ENCODE results near the gene SCARF1.

SCARF1 gene

DNA sequence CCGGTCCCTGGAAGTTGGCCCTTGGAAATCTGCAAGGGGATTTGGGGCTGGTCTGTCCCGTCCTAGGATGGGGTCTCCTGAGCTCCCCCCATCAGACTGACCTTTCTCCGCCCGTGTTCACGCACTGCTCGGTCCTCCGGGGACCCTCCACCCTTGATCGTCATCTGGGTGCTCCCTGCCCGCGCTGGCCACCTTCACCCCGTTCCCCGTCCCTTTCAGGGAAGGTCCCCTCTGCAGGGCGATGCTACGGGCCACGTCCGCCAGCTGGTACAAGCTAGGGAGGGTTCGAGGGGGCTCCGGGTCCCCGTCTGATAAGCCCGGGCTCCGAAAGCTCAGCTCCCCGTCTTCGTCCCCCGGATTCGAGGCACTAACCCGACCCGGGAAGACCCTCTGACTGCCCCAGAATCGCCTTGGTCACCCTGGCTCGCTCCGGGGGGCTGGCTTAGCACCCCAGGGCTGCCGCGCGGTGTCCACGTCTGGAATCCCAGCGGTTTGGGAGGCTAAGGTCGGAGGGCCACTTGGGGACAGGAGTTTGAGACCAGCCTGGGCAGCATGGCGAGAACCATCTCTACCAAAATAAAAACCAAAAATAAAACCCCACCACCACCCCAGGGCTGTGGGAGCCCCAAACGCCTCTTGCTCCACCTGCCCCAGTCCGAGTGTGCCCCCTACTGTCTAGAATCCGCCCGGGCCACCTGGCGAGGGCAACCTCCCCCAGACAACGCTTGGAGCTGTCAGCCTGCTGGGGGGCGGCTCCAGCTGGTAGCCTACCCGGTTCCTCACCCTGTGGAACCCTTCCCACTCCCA is 15.8 kb downstream of the SCARF1 start:
- peak; percentile 54 to 67 for DNase-seq (ENCODE audit: low read depth in 1 of 2, low spot score in 1 of 2)

GRCh38 chr17:1628856-1629503 is 16.6 kb downstream of the SCARF1 start:
- DNase-seq (ENCODE audit: low read depth in 1 of 2, low spot score in 1 of 2), result peak; percentile 75 to 82

- peak; percentile 52 to 62 for DNase-seq (ENCODE audit: low read depth in 1 of 2, low spot score in 1 of 2)
These were observed 17.3 kb downstream of the SCARF1 start, which contains the start of gene SLC43A2 for GRCh38 chr17:1627982-1628855. Gene SLC43A2 (minus strand): TSS chr17:1628834. CDS start chr17:1627874, 960 bp downstream.

DNA sequence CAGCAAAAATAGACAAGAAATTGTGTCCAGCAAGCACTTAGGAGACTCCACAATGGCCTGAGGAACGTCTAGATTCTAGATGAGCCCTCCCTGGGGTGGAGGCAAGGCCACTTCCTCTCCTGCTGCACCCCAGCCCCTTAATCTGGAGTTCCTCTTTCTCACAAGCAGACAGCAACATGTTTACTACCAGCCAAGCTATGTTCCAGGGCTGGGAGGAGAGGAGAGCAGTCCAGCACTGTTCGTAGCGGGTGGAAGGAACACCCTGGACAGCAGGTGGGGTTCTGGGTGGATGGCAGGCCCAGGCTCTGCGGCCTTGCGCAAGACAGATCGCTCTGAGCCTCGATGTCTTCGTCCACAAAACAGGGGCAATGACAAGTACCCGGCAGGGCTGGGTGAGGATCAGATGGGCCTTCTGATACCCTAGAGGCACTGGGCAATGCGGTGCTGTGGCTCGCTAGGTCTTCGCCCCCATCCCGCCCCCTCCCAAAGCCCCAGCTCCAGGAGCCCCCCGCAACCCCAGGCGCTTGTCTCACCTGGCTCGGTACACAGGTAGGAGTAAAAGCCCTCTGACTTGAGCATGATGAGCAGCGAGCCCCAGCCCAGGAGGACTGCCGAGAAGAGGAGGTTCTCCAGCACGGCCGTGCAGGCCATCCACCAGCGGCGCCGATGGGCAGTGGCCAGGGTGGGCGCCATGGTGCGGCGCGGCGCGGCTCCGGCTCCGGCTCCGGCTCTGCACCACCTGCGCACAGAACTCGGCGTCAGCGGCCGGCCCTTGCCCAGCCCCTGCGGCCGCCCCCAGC is 18.1 kb downstream of the SCARF1 start:
- no peak for DNase-seq (ENCODE audit: low read depth in 1 of 2, low spot score in 1 of 2)

DNA sequence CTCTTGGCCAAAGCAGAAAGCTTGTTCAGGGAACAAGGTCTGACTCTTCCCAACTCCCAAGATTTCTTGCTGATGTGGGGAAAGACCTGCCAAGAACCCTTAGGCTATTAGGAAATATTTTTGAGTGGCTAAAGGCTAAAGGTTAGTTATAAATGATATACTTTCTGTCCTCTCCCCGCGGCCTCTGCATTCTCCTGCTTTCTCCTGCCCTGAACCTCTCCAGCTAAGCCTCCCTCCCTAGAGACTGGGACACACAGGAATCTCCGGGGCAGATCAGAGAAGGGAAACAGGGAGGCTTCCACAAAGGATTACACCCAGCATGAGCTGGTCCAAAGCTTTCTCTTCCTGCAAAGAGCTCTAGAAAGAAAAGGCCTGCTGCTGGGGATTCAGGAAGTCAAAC is 19.2 kb downstream of the SCARF1 start:
- no peak for DNase-seq (ENCODE audit: low read depth in 1 of 2, low spot score in 1 of 2)

DNA sequence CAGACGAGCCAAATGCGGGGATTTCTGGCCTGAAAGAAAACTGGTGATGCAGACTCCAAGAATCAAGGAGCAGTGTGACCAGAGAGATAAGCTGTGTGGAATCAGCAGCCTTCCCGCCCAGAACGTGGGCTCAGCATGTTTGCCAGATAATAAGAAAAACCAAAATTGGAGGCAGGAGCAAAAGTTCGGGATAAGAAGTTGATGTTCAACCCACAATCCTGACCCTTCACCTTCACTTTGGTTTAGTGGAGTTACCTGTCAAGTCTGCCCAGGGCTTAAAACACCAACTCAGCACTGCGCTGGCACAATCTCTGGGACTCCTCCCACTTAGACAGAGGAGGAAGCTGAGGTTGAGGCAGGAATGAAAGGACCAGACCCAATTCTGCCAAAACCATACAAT is 20.0 kb downstream of the SCARF1 start:
- no peak for DNase-seq (ENCODE audit: low read depth in 1 of 2, low spot score in 1 of 2)

DNA sequence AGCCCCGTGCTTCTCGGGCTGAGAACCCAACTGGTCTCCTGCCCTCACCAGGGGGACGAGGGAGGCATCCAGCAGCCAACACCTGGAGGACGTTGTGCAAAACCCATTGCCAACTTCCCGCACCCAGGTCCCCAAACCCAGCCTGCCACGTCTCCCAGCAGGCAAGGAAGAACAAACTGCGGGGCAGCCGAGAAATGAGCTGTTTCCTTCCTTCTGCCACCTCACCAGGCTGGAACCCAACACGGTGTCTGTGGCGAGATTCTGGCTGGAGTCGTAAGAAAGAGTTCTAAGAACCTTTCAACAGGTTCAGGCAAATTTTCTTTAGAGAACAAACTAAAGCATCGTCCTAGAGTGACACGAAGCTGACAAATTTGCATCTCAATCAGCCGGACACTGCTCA is 20.5 kb downstream of the SCARF1 start:
- DNase-seq (ENCODE audit: low read depth in 1 of 2, low spot score in 1 of 2), result no peak

GRCh38 chr17:1624650-1625049 is 20.9 kb downstream of the SCARF1 start:
- no peak for DNase-seq (ENCODE audit: low read depth in 1 of 2, low spot score in 1 of 2)

- DNase-seq (ENCODE audit: low read depth in 1 of 2, low spot score in 1 of 2), result no peak
These were observed 22.4 kb downstream of the SCARF1 start for GRCh38 chr17:1623057-1623630.

- DNase-seq (ENCODE audit: low read depth in 1 of 2, low spot score in 1 of 2), result no peak
These were observed 24.1 kb downstream of the SCARF1 start for GRCh38 chr17:1621273-1621954.

GRCh38 chr17:1620486-1620885 is 25.0 kb downstream of the SCARF1 start:
- DNase-seq (ENCODE audit: low read depth in 1 of 2, low spot score in 1 of 2), result no peak

DNA sequence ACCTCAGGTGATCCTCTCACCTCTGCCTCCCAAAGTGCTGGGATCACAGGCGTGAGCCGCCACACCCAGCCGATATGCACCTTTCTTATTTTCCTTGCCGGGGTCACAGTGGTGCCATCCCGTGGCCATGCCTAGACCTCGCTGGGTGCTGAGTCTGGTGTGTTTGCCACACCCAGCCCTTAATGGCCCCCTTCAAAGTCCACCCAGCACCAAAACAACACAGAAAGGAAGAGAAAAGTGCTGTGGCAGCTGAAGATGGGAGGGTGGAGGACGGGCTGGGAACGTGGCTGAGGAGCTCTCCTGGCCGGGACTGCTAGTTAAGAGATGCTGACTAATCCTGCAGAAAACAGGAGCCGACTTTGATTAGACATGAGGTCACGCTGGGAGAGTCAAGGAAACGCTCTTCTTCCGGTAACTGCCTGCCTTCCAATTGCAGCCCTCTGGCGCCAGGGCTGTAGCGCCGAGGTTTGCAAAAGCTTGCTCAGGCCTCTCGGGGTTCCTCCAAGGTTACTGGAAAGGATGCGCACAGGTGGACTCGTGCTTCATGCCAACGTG is 27.8 kb downstream of the SCARF1 start:
- no peak for DNase-seq (ENCODE audit: low read depth in 1 of 2, low spot score in 1 of 2)

DNA sequence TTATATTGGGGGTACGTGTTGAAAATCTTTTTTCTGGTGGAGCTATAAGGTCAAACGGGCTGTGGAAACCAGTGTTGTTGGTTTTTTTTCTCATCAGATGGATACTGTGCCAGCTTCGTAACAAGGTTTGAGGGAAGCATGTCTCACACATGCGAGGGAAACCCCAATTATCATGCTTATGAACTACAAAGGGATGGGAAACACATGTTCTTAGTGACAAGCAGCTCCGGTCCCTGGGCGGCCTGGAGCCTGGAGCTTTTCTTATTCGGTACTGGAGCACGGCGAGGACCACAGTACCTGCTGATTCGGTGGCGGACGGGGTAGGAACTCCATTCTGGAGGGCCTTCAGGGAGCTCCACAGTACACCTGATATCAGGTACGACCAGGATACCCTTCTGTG is 29.4 kb downstream of the SCARF1 start:
- DNase-seq (ENCODE audit: low read depth in 1 of 2, low spot score in 1 of 2), result no peak

GRCh38 chr17:1612400-1612799 is 33.1 kb downstream of the SCARF1 start:
- no peak for DNase-seq (ENCODE audit: low read depth in 1 of 2, low spot score in 1 of 2)

DNA sequence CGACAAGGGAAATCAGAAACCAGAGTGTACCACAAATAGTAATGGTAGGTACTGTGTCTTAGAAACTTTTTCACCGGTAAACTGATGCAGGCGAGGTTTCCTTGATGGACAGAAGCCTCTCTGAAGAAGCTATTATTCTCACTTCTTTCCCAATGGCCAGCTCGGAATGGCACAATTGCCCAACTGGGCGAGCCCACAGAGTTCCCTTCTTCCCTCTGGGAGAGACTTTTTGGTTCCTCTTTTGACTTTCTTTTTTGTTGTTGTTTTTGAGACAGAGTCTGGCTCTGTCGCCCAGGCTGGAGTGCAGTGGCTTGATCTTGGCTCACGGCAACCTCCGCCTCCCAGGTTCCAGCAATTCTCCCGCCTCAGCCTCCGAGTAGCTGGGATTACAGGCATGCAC is 33.8 kb downstream of the SCARF1 start:
- DNase-seq (ENCODE audit: low read depth in 1 of 2, low spot score in 1 of 2), result no peak

DNA sequence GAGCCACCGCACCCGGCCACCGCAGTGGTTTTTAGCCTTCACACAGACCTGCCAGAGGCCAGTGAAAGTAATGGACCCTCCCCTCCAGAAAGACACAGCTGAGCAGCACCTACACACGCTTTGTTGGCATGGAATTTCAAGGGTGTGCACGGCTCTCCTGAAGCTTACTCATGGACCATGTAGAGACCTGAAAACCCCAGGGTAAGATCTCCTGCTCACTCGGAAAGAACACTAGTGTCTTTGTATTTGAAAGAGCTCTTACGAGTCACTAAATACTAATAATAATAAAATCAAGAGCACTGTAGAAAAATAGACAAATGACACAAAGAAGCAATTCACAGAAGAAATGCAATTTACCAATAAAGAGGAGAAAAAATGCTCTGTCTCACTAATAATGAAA is 36.9 kb downstream of the SCARF1 start:
- no peak for DNase-seq (ENCODE audit: low read depth in 1 of 2, low spot score in 1 of 2)

GRCh38 chr17:1607971-1608320 is 37.6 kb downstream of the SCARF1 start:
- no peak for DNase-seq (ENCODE audit: low read depth in 1 of 2, low spot score in 1 of 2)

DNA sequence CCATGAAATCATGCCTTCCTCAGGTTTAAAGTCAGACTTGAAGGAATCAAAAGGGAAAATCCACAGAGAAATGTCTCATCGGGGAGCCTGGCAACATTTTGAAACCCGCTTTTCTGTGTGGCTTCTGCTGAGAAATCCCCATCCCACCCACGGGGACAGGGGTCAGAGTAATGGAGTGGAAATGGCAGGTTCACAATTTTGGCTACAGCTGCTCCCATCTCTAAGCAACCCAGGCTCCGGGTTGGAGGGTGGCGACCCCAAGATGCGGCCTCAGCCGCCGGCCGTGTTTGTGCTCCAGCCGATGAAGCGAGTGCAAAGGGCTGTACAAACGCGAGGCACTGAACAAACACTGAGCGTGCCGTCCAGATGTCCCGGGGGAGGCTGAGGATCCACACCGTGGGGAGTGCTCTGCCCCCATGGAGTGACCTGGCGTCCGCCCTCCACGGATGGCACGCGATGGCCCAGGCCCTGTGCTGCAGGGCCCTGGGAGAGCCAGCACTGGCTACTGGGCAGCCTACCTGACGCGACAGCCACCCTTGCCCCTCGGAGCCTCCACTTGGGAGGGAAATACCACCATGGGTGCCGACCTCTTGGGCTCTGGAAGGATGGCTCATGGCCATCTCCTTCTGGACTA is 39.1 kb downstream of the SCARF1 start:
- DNase-seq (ENCODE audit: low read depth in 1 of 2, low spot score in 1 of 2), result no peak

- DNase-seq (ENCODE audit: low read depth in 1 of 2, low spot score in 1 of 2), result no peak
These were observed 39.7 kb downstream of the SCARF1 start for GRCh38 chr17:1605681-1606351.
